ENCODE results near the gene FIBIN. TPM values are rescaled to one million over a fixed set of nuclear protein-coding genes. Genes with fewer than 3 reads are reported as not detected.

The FIBIN gene
- total and polyA plus RNA-seq, 2 donors (not counting 3 experiments of a cell fraction or from before 2014, with no cell fraction given), result not detected

DNA sequence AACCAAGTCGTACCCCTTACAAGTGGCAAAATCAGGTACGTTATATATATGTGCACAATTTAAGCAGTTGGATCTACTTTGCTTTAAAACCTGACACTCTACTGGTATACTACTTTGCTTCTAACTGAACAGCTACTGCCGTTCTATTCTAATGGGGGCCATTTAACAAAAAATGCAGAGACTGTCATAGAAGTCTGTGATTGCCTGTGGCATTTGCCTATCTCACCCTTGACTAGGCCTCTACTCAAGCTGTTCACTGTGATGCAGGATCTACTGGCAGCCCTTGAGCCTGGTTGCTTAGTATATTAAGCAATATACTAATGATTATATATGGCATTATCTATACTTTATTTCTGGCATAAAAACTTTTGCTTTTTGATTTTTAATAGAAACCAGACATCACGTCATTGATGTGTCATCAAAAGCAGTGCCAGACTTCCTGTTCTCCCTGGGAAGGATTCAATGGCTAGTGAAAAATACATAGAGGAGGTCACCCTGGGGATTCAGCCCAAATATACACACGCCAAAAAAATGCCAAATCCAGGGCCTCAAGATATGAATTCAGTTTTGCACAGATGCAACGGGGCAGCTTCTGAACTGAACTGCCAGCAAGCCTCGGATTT lies 40.0 kb upstream of the FIBIN start:
- dilution Hi-C loops (cut with MboI; ENCODE audit: extremely low pct_ligation_motif_present, low sequenced_read_pairs), result no loop called here
- DNase-seq (ENCODE audit: low read depth, low spot score), result peak; percentile 3
- ChIA-PET CTCF (no interaction called here), POLR2A (no interaction called here)
- FAIRE-seq, result no peak
- intact Hi-C loops (cut with micrococcal nuclease), result no loop called here
- Histone ChIP-seq H3K9me1 (replicated peaks; ENCODE audit: control insufficient read depth, extremely low read depth, insufficient read depth, low read length) (no peaks in the 10 kb centered on the region), H3K79me2 (ENCODE audit: control insufficient read depth, insufficient read depth, low read length) (no peaks in the 10 kb centered on the region), H3K27ac (ENCODE audit: insufficient read depth, low read depth, low read length) (no peak overlapping the region), H3K27me3 (ENCODE audit: control insufficient read depth in 2 of 2, insufficient read depth in 2 of 2, low read length in 2 of 2) (no peaks in the 10 kb centered on the region), H3K9ac (replicated peaks; ENCODE audit: extremely low read depth, insufficient read depth, low read length) (no peak overlapping the region), H3K4me2 (ENCODE audit: insufficient read depth, low read length) (no peak overlapping the region), H3K9me3 (replicated peaks; ENCODE audit: control insufficient read depth, insufficient read depth, low read length) (no peaks in the 10 kb centered on the region), H3K4me1 (ENCODE audit: control insufficient read depth, extremely low read depth, insufficient read depth, low read length) (no peaks in the 10 kb centered on the region), H3K4me3 (replicated peaks in 1 of 3; ENCODE audit: insufficient read depth in 1 of 3, low read depth in 1 of 3, low read length in 3 of 3) (no peak overlapping the region), H2AFZ (ENCODE audit: low read depth, low read length) (no peak overlapping the region), H4K20me1 (replicated peaks; ENCODE audit: control insufficient read depth, extremely low read depth, insufficient read depth, low read length) (no peaks in the 10 kb centered on the region), H3K36me3 (ENCODE audit: control insufficient read depth in 2 of 2, extremely low read depth in 1 of 2, insufficient read depth in 2 of 2, low read length in 2 of 2) (no peaks in the 10 kb centered on the region)
- no TSS peak for BruUV-seq (replicated peaks)
- TF ChIP-seq, protein P1, sequence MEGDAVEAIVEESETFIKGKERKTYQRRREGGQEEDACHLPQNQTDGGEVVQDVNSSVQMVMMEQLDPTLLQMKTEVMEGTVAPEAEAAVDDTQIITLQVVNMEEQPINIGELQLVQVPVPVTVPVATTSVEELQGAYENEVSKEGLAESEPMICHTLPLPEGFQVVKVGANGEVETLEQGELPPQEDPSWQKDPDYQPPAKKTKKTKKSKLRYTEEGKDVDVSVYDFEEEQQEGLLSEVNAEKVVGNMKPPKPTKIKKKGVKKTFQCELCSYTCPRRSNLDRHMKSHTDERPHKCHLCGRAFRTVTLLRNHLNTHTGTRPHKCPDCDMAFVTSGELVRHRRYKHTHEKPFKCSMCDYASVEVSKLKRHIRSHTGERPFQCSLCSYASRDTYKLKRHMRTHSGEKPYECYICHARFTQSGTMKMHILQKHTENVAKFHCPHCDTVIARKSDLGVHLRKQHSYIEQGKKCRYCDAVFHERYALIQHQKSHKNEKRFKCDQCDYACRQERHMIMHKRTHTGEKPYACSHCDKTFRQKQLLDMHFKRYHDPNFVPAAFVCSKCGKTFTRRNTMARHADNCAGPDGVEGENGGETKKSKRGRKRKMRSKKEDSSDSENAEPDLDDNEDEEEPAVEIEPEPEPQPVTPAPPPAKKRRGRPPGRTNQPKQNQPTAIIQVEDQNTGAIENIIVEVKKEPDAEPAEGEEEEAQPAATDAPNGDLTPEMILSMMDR (IDR thresholded peaks at IDR 0.05; ENCODE audit: extremely low read depth in 1 of 2, insufficient read depth in 1 of 2, low read depth in 1 of 2, low read length in 2 of 2), result no peak
- no peak for TF ChIP-seq EZH2 (IDR thresholded peaks at IDR 0.05; ENCODE audit: borderline replicate concordance, low read depth, low read length, severe bottlenecking)
- TF ChIP-seq, protein P2, sequence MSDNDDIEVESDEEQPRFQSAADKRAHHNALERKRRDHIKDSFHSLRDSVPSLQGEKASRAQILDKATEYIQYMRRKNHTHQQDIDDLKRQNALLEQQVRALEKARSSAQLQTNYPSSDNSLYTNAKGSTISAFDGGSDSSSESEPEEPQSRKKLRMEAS (IDR thresholded peaks at IDR 0.05; ENCODE audit: insufficient read depth, insufficient read length), result no peak
- TF ChIP-seq JUN (IDR thresholded peaks at IDR 0.05; ENCODE audit: borderline replicate concordance, insufficient read depth, insufficient read length, low read depth), result peak; percentile 3

All from endothelial cell of umbilical vein (primary cell).